ENCODE measurements around the gene MYBBP1A.

The MYBBP1A gene

DNA sequence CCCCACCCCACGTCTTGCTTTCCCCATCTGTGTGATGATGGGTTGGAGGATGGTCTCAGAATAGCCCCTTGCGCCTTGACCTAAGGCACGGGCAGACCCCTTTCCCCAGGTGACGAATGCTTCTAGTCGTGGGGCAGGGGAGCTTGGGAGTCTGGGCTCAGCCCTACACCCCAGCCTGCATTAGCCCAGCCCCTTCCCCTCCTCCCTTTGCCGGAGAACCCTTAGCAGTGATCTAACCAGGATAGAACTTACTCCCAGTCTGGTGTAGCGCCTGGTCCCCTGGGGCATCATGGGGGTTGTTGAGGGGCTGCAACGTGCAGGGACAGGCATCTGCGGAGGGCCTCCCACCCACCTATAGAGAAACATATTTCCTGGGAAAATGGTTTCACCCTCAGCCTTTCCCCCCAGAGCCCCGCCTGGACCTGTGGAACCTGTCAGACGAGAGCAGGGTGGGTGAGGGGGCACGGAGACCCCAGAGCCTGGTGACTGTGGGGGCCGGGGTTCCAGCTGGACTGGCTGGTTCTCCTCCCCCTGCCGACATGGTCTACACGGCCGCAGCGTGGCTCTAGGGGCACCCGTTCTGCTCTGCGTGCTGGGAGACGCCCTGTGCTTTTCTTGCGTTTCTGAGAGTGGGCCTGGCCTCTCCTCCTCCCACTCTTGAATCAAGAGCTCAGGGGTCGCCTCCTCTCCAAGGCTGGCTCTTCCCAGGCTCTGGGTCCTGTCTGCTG is 33.9 kb upstream of the MYBBP1A start:
- H3K4me3 ChIP-seq (ENCODE audit: low read depth, low read length), result no peak overlapping the region
- TF ChIP-seq, protein P1, sequence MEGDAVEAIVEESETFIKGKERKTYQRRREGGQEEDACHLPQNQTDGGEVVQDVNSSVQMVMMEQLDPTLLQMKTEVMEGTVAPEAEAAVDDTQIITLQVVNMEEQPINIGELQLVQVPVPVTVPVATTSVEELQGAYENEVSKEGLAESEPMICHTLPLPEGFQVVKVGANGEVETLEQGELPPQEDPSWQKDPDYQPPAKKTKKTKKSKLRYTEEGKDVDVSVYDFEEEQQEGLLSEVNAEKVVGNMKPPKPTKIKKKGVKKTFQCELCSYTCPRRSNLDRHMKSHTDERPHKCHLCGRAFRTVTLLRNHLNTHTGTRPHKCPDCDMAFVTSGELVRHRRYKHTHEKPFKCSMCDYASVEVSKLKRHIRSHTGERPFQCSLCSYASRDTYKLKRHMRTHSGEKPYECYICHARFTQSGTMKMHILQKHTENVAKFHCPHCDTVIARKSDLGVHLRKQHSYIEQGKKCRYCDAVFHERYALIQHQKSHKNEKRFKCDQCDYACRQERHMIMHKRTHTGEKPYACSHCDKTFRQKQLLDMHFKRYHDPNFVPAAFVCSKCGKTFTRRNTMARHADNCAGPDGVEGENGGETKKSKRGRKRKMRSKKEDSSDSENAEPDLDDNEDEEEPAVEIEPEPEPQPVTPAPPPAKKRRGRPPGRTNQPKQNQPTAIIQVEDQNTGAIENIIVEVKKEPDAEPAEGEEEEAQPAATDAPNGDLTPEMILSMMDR (IDR thresholded peaks at IDR 0.05; ENCODE audit: low read depth, low read length), result no peak
- no peak for TF ChIP-seq POLR2A (IDR thresholded peaks at IDR 0.05; ENCODE audit: extremely low read depth, insufficient read length)
- TF ChIP-seq MYC (IDR thresholded peaks at IDR 0.05; ENCODE audit: low read depth, low read length), result no peak
- TF ChIP-seq, protein P2, sequence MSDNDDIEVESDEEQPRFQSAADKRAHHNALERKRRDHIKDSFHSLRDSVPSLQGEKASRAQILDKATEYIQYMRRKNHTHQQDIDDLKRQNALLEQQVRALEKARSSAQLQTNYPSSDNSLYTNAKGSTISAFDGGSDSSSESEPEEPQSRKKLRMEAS (IDR thresholded peaks at IDR 0.05; ENCODE audit: low read depth, low read length), result no peak
- DNase-seq (ENCODE audit: low read depth), result no peak

DNA sequence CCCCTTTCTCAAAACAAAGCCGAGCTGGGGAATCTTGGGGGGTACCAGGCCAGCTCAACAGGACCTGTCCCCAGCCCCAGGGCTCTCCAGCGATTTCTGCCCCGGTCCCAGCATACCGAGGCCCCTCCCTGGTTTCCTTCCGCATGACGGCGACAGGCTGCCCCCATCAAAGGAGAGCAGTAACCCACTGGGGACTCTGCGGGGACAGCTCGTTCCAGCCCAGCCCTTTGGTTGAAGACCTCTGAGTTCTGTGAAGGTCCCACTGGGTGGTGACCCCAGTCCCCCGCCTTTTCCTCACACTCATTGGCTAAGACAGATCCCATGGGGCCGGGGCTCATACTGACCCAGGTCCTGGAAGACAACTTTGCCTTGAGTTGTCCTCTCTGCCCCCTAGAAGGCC is 33.2 kb upstream of the MYBBP1A start:
- TF ChIP-seq, protein P1 (IDR thresholded peaks at IDR 0.05; ENCODE audit: low read depth, low read length), result no peak
- TF ChIP-seq POLR2A (IDR thresholded peaks at IDR 0.05; ENCODE audit: extremely low read depth, insufficient read length) (no peak), MYC (IDR thresholded peaks at IDR 0.05; ENCODE audit: low read depth, low read length) (no peak)
- TF ChIP-seq, protein P2 (IDR thresholded peaks at IDR 0.05; ENCODE audit: low read depth, low read length), result no peak
- no peak for DNase-seq (ENCODE audit: low read depth)
- no peak overlapping the region for H3K4me3 ChIP-seq (ENCODE audit: low read depth, low read length)

DNA sequence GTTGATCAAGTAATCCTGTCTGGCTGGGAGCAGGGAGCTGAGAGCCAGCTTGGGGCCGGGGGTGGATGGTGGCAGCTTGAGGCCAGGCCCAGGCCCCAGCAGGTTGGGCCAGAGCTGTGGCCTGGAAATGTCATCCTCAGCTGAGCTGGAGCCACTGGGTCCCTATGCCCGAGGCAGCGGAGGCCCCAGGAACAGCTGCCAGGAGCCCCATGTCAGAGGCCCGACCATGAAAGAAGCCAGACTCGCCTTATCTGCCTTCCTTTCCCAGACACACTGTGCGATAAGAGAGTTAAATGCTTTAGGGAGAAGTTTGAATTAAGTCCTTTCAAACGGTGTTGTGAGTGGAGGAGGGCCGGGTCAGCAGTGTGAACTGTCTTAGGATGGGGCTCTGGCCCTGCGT is 32.6 kb upstream of the MYBBP1A start:
- no peak overlapping the region for H3K4me3 ChIP-seq (ENCODE audit: low read depth, low read length)
- TF ChIP-seq, protein P2 (IDR thresholded peaks at IDR 0.05; ENCODE audit: low read depth, low read length), result no peak
- TF ChIP-seq MYC (IDR thresholded peaks at IDR 0.05; ENCODE audit: low read depth, low read length) (no peak), POLR2A (IDR thresholded peaks at IDR 0.05; ENCODE audit: extremely low read depth, insufficient read length) (no peak)
- TF ChIP-seq, protein P1 (IDR thresholded peaks at IDR 0.05; ENCODE audit: low read depth, low read length), result no peak
- no peak for DNase-seq (ENCODE audit: low read depth)

DNA sequence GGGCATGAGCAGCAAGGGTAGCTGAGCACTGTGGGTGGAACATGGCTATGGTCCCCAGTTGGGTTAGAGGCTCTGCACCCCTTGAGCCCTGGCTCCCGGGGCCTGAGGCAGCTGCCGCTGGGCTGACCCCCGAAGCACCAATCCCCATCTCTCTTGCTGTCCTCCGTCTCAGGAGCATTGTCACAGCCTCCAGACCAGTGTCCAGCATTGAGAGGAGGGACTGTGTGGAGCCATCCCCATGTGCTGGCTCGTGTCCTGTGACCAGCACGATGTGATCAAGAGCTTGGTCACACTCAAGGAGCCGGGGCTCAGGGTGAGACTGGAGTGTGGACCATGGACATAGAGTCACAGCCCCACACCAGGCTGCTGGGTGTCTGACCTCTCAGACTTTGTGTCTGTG is 32.0 kb upstream of the MYBBP1A start:
- no peak for TF ChIP-seq MYC (IDR thresholded peaks at IDR 0.05; ENCODE audit: low read depth, low read length)
- TF ChIP-seq, protein P1 (IDR thresholded peaks at IDR 0.05; ENCODE audit: low read depth, low read length), result no peak
- TF ChIP-seq, protein P2 (IDR thresholded peaks at IDR 0.05; ENCODE audit: low read depth, low read length), result no peak
- no peak for TF ChIP-seq POLR2A (IDR thresholded peaks at IDR 0.05; ENCODE audit: extremely low read depth, insufficient read length)
- no peak for DNase-seq (ENCODE audit: low read depth)
- no peak overlapping the region for H3K4me3 ChIP-seq (ENCODE audit: low read depth, low read length)

DNA sequence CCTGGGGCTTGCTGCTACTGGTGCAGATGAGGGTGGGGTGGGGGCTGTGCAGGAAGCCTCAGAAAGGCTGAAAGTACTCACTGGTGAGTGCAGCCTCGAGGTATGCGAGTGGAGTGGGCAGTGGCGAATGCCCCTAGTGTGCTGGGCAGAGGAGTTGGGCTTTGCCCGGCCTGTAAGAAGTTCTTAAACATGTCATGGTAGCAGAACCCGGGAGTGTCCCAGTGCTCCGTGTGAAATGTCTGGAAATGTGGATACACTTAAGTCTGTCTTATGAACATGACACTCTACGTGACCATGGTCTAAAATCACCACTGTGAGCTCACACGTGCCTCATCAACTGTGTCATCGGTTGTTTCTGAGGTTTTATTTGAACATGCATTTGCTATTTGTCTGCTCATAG is 30.9 kb upstream of the MYBBP1A start:
- H3K4me3 ChIP-seq (ENCODE audit: low read depth, low read length), result no peak overlapping the region
- TF ChIP-seq, protein P1 (IDR thresholded peaks at IDR 0.05; ENCODE audit: low read depth, low read length), result no peak
- TF ChIP-seq MYC (IDR thresholded peaks at IDR 0.05; ENCODE audit: low read depth, low read length), result no peak
- no peak for TF ChIP-seq POLR2A (IDR thresholded peaks at IDR 0.05; ENCODE audit: extremely low read depth, insufficient read length)
- TF ChIP-seq, protein P2 (IDR thresholded peaks at IDR 0.05; ENCODE audit: low read depth, low read length), result no peak
- no peak for DNase-seq (ENCODE audit: low read depth)

All from NB4 (cell line).